Stimulated activated CD4-positive, alpha-beta T cell treated with anti-CD3 and anti-CD28 coated beads, Interleukin-1b, Interleukin-23, amount 100 ng/mL, for 48 hours (primary cell): ENCODE results near the gene BIRC6.
"Not testable (repeated sequence)": the region's sequence is repeated elsewhere in the genome, so short reads cannot be mapped to it uniquely, and the experiment has no call there.

ENCODE experiments used
- DNase-seq: peaks from one replicate; pipeline ENCODE4 v3.0.0-alpha.2; 2020

The BIRC6 gene

DNA sequence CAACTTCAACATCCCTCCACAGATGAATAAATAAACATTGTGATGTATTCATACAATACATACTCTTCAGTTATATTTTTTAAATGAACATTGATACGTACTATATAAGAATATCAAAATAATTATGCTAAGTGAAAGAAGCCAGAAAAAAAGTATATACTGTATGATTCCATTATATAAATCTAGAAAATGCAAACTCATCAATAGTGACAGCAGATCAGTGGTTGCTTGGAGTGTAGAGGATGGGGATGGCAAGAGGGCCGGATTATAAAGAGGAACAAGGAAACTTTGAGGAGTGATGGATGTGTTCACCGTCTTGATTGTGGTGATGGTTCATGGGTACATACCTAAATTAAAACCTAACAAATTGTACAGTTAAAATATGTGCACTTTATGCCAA lies 268.0 kb downstream of the BIRC6 start:
- no peak for DNase-seq

DNA sequence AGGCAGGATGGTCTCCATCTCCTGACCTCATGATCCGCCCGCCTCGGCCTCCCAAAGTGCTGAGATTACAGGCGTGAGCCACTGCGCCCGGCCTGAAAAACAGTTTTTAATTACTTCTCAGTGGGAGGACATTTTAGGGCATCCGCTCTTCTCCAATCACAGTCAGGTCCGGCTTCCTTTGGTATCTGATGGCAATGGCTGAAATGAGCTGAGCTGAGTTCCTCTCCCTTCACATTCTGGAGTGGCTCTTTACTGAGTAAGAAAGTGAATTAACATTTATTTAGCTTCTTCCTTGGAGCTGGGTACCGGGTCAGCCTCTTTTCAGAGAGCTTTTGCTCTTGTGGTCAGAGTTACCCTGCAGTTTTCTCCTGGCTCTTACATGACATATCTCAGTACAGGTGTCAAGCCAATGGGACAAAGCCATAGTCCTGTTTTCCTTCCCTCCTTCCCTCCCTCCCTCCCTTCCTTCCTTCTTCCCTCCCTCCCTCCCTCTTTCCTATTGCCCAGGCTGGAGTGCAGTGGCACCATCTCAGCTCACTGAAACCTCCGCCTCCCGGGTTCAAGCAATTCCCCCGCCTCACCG lies 269.9 kb downstream of the BIRC6 start:
- no peak for DNase-seq

GRCh38 chr2:32627441-32627813 lies 270.6 kb downstream of the BIRC6 start:
- DNase-seq, result peak; percentile 50

DNA sequence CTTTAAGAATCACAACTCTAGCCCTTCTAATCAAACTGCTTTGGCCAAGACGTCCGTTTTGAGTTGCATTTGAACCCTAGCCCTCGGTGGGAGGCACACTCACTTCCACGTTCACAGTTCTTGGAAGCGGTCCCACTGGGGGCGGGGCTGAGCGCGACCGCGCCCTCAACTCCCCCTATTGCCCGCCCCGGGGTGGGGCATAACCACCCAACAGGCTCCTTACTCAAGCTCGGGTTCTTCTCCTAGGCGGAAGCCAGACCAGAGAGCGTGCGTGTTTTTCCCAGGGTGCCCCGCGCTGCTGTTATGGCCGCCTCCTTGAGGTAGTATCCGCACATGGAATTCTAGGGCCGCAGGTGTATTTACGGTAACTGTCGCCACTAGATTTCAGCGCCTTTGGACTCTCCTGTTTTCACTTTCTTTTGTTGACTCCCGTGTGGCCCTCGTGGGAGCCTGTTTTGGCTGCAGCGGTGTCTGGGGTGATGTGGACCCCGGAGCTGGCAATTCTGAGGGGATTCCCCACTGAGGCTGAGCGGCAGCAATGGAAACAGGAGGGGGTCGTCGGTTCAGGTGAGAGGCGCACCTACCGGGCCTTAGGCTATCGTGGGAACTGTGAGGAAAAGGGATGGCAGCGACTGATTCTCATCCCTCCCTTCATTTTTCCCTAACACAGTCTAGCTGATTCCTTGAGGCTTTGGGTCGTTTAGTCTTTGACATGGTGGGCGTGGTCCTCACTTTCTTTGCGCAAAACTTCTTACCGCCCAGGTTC lies 271.2 kb downstream of the BIRC6 start, which contains the start of gene TTC27:
Gene TTC27 (plus strand): TSS at position 237 of the 766 bp plus-strand sequence. CDS start 243 bp downstream, at position 480.
- peak; percentile 96 for DNase-seq

DNA sequence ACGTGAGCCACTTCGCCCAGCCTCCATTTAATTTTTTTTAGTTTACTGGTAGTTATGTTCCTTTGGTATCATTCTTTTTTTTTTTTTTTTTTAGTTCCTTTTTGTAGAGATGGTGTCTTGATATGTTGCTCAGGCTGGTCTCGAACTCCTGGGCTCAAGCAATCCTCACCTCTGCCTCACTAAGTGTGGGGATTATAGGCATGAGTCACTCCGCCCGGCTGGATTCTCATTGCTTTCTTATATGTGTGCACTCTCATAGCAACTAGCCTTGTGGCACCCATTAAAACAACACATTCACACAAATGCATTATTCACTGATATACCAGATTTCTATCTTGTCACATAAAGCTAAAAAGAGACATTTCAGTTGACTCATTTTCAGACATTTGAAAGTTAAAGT lies 275.3 kb downstream of the BIRC6 start:
- peak; percentile 54 for DNase-seq

DNA sequence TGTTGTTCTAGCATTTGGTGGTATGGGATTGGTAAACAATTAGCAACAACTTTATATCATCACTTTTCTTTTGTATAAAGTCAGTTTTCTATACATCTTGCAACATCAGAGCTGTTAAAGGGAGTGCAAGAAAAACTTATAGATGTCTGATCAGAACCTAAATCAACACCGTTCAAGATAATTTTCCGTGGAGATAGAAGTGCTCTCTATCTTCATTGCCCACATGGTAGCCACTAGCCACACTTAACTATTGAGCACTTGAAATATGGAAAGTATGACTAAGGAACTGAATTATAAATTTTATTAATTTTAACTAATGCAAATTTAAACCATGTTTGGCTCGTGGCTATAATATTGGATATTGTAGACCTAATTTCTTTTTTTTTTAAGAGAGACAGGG lies 276.2 kb downstream of the BIRC6 start:
- no peak for DNase-seq

- not testable (repeated sequence) for DNase-seq
Observed at GRCh38 chr2:32638548-32638947, 281.7 kb downstream of the BIRC6 start.

GRCh38 chr2:32641180-32641579 lies 284.4 kb downstream of the BIRC6 start:
- DNase-seq, result no peak

GRCh38 chr2:32647180-32647651 lies 290.4 kb downstream of the BIRC6 start:
- DNase-seq, result no peak

DNA sequence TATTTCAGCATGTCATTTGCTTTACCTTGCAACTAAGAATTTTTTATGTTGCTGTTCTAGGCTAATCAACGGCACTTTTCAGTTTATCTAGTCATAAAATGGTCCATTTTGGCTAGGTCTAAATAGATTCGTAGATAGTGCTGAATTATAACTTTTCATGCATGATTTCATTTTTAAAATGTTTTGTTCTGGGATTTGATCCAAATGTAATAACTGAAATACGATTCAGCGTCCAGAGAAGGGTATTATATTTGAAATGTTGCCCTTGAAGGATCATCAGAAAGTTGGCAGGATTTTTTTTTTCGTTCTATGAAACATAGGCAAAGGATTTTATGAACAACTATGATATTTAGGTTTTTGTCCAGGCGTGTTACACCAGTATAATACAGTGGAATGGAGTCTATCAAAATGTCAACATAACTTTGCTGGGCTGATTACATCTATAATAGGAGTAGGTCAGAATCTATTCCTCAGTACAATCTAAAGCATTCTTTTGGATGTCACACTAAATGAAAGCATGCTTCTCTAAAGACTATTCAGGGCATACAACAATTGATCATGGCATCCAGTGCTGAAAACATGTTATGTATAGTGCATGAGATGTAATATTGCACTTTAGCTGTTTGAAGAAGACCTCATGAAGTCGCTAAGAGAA lies 295.9 kb downstream of the BIRC6 start:
- DNase-seq, result no peak

DNA sequence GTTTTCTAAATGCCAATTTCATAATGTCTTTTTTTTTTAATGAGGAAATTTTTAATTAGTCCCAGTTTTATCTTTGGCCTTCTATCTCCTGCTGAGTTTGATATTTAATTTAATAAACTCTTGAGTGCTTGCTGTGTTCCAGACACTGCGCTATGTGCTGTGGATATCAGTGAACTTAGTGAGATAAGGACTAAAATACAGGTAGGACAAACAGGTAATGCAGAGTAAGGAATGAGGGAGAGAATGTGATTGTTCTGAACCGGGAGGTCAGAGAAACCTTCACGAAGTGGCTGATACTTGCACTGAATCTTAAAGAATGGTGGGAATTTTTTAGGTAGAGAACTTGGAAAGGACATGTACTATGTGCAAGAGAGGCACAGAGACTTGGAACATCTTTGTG lies 299.2 kb downstream of the BIRC6 start:
- no peak for DNase-seq

DNA sequence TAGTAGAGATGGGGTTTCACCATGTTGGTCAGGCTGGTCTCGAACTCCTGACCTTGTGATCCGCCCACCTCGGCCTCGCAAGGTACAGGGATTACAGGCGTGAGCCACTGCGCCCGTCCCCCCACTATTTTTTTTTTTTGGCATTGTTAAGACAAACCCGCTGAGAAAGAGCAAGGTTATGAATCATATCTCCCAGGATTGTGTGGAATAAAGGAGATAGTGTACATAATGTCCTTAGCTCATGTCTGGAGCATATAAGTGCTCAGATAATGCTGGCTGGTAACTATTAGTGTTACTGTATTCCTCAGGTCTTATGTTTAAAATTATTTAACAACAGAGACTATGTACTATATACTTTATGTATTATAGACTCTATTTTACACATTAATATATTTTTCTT lies 307.0 kb downstream of the BIRC6 start:
- no peak for DNase-seq

GRCh38 chr2:32666704-32667103 lies 309.9 kb downstream of the BIRC6 start:
- DNase-seq, result no peak

- no peak for DNase-seq
Observed at GRCh38 chr2:32668254-32668653, 311.4 kb downstream of the BIRC6 start.
